Mesenchymal stem cell (in vitro differentiated cells and primary cell): ENCODE results near the gene CLIC3.

Experiments
- DNase-seq: peaks from one replicate; pipeline ENCODE4 v3.0.0-alpha.2; 2013
- H2AFZ ChIP-seq: one replicate; pipeline ENCODE4 v1.6.1; 2013; ENCODE audit warnings: low read depth, mild to moderate bottlenecking, control low read depth, inconsistent platforms, low read length, moderate library complexity
- H2AK5ac ChIP-seq: 2 replicates; pipeline ENCODE4 v1.6.1; 2013; ENCODE audit warnings: low read length, moderate library complexity, mild to moderate bottlenecking, inconsistent platforms; ENCODE audit not compliant: severe bottlenecking
- H2BK120ac ChIP-seq: one replicate; pipeline ENCODE4 v1.6.1; 2013; ENCODE audit warnings: low read depth, mild to moderate bottlenecking, inconsistent platforms, low read length, moderate library complexity
- H2BK12ac ChIP-seq, 2 experiments: one replicate each; pipeline ENCODE4 v1.6.1; 2013; ENCODE audit warnings: inconsistent platforms in 2 of 2, low read length in 2 of 2, mild to moderate bottlenecking in 2 of 2, moderate library complexity in 2 of 2, control low read depth in 1 of 2
- H2BK15ac ChIP-seq: one replicate; pipeline ENCODE4 v1.6.1; 2013; ENCODE audit warnings: mild to moderate bottlenecking, low read depth, inconsistent platforms; ENCODE audit not compliant: poor library complexity, severe bottlenecking
- H2BK5ac ChIP-seq: 2 replicates; pipeline ENCODE4 v1.6.1; 2013; ENCODE audit warnings: low read depth, mild to moderate bottlenecking, low read length, control low read depth, inconsistent platforms; ENCODE audit not compliant: poor library complexity, severe bottlenecking
- H3K14ac ChIP-seq, 2 experiments: one replicate each; pipeline ENCODE4 v1.6.1; 2013; ENCODE audit warnings: inconsistent platforms in 2 of 2, low read length in 2 of 2, control low read depth in 1 of 2, mild to moderate bottlenecking in 1 of 2, moderate library complexity in 1 of 2
- H3K18ac ChIP-seq, 2 experiments: one replicate each; pipeline ENCODE4 v1.6.1; 2013; ENCODE audit warnings: inconsistent platforms in 2 of 2, low read length in 2 of 2, control low read depth in 1 of 2, low read depth in 1 of 2, mild to moderate bottlenecking in 1 of 2
- H3K23ac ChIP-seq, 2 experiments: one replicate each; pipeline ENCODE4 v1.6.1; 2013; ENCODE audit warnings: inconsistent platforms in 2 of 2, low read length in 2 of 2, mild to moderate bottlenecking in 2 of 2, moderate library complexity in 2 of 2, control low read depth in 1 of 2
- H3K27ac ChIP-seq: 2 replicates; pipeline ENCODE4 v1.5.1; 2013; ENCODE audit warnings: mild to moderate bottlenecking, moderate library complexity, low read length, control low read depth, inconsistent platforms; ENCODE audit not compliant: poor library complexity, severe bottlenecking
- H3K27me3 ChIP-seq, 2 experiments: 2 replicates each; pipeline versions ENCODE4 v1.6.1 to v1.7.0; 2013; ENCODE audit warnings: low read length in 2 of 2, mild to moderate bottlenecking in 2 of 2, moderate library complexity in 2 of 2, control low read depth in 1 of 2, inconsistent platforms in 1 of 2; ENCODE audit not compliant: control insufficient read depth in 1 of 2, insufficient read depth in 1 of 2
- H3K36me3 ChIP-seq, 2 experiments: 2 replicates each; pipeline versions ENCODE4 v1.6.1 to v1.7.0; 2013; ENCODE audit warnings: low read length in 2 of 2, control low read depth in 1 of 2, inconsistent platforms in 1 of 2, low read depth in 1 of 2, mild to moderate bottlenecking in 1 of 2; ENCODE audit not compliant: insufficient read depth in 2 of 2, control insufficient read depth in 1 of 2
- H3K4ac ChIP-seq, 2 experiments: one replicate each; pipeline ENCODE4 v1.6.1; 2013; ENCODE audit warnings: inconsistent platforms in 2 of 2, low read length in 2 of 2, mild to moderate bottlenecking in 2 of 2, moderate library complexity in 2 of 2, control low read depth in 1 of 2, low read depth in 1 of 2
- H3K4me1 ChIP-seq: 2 replicates; pipeline ENCODE4 v1.6.1; 2013; ENCODE audit warnings: low read depth, low read length, control low read depth; ENCODE audit not compliant: control insufficient read depth, insufficient read depth
- H3K4me2 ChIP-seq: 2 replicates; pipeline ENCODE4 v1.6.1; 2013; ENCODE audit warnings: low read length, mild to moderate bottlenecking, inconsistent platforms; ENCODE audit not compliant: poor library complexity, severe bottlenecking
- H3K4me3 ChIP-seq, 2 experiments: 2 replicates each; pipeline versions ENCODE4 v1.5.1 to v1.7.0; 2013; ENCODE audit warnings: low read length in 2 of 2, mild to moderate bottlenecking in 2 of 2, control low read depth in 1 of 2, low read depth in 1 of 2; ENCODE audit not compliant: insufficient read depth in 1 of 2
- H3K79me1 ChIP-seq: replicated peaks from 2 replicates; pipeline ENCODE4 v1.6.1; 2013; ENCODE audit warnings: mild to moderate bottlenecking, control low read depth, low read length, inconsistent platforms; ENCODE audit not compliant: poor library complexity, severe bottlenecking
- H3K9ac ChIP-seq: 2 replicates; pipeline ENCODE4 v1.7.0; 2013; ENCODE audit warnings: mild to moderate bottlenecking, low read length, moderate library complexity
- H3K9me3 ChIP-seq: 2 replicates; pipeline ENCODE4 v1.7.0; 2013; ENCODE audit warnings: mild to moderate bottlenecking, low read length; ENCODE audit not compliant: control insufficient read depth
- H4K8ac ChIP-seq: one replicate; pipeline ENCODE4 v1.6.1; 2013; ENCODE audit warnings: inconsistent platforms, mild to moderate bottlenecking, low read length, moderate library complexity
- H4K91ac ChIP-seq: one replicate; pipeline ENCODE4 v1.6.1; 2013; ENCODE audit warnings: mild to moderate bottlenecking, low read length, inconsistent platforms
- WGBS: methylation state at CpG from one replicate; pipeline ENCODE4 v1.1.7; 2013; ENCODE audit warnings: mixed read lengths; 5-methylcytosine and 5-hydroxymethylcytosine counted together

Gene CLIC3

DNA sequence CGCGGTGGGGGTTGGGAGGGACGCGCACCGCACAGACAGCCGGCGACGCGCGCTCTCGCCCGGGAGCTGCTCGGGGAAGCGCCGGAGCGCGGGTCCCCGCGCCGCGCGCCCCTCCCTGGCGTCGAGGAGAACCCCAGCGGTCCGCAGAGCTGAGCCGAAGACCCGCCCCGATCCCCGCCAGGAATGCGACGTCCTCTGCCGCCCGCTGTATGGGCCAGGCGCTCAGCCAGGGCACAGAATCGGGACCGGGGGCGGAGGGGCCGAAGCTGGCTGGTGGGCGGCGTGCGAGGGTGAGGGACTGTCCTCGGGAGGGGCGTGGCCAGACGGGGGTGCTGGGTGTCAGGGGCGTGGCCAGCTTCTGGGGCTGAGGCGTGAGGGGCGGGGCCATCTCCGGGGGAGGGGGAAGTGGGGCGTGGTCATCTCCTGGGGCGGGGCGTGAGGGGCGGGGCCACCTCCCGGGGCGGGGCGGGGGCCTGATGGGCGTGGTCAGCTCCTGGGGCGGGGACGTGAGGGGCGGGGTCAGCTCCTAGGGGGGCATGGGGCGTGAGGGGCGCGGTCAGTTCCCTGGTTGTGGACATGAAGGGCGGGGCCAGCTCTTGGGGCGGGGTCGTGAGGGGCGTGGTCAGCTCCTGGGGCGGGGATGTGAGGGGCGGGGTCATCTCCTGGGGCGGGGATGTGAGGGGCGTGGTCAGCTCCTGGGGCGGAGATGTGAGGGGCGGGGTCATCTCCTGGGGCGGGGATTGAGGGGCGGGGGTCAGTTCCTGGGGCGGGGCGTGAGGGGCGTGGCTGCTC, 18.1 kb downstream of the CLIC3 start:
- Histone ChIP-seq H3K4me2 (peak overlapping the region; percentile 59), H3K4ac (peak overlapping the region in 1 of 2 experiments; percentile 82), H3K4me1 (peaks cover 30% of the 10 kb centered on the region), H3K4me3 (peak overlapping the region; percentile 67 to 68), H3K9ac (peak overlapping the region; percentile 26), H3K36me3 (peaks cover 0 to 4% of the 10 kb centered on the region in 2 experiments), H3K9me3 (no peaks in the 10 kb centered on the region), H2BK120ac (no peak overlapping the region), H3K27ac (no peak overlapping the region), H3K27me3 (peaks cover 10 to 31% of the 10 kb centered on the region in 2 experiments), H4K91ac (peak overlapping the region; percentile 81), H3K23ac (no peak overlapping the region), H2AK5ac (no peak overlapping the region), H4K8ac (peak overlapping the region; percentile 88), H3K79me1 (no peaks in the 10 kb centered on the region), H3K18ac (peak overlapping the region; percentile 1 to 75), H2BK5ac (no peak overlapping the region), H2BK12ac (peak overlapping the region in 1 of 2 experiments; percentile 23), H2BK15ac (no peak overlapping the region), H2AFZ (peak overlapping the region; percentile 1), H3K14ac (peak overlapping the region in 1 of 2 experiments; percentile 72)
- DNase-seq, result peak; percentile 66
- WGBS, result 2% methylated on average over 48 of the region's 78 CpGs

DNA sequence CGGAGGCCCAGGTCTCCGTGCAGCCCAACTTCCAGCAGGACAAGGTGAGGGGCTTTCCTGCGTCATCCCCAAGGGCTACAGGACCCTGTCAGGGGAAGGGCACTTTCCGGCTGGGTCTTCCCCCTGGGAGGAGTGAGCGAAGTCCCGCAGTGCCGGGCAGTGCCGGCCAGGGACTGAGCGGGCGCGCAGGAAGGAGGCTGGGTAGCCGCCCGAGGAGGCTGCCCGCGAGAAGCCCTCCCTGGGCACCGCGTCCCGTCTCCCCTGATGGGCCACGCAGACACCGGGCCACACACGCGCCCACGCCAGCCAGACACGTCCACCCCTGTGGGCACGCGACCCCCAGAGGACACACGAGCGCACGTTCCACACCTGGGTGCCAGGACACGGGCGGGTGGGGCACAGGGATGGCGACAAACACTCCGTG, 18.7 kb downstream of the CLIC3 start:
- Histone ChIP-seq H4K91ac (peak overlapping the region; percentile 81), H3K14ac (peak overlapping the region in 1 of 2 experiments; percentile 72), H2BK12ac (peak overlapping the region in 1 of 2 experiments; percentile 23), H3K36me3 (peaks cover 0 to 4% of the 10 kb centered on the region in 2 experiments), H3K27ac (no peak overlapping the region), H3K79me1 (no peaks in the 10 kb centered on the region), H2AFZ (peak overlapping the region; percentile 1), H3K4me2 (peak overlapping the region; percentile 59), H3K23ac (peak overlapping the region in 1 of 2 experiments; percentile 1), H2BK120ac (no peak overlapping the region), H2BK15ac (peak overlapping the region; percentile 33), H3K4me3 (peak overlapping the region; percentile 67 to 68), H2AK5ac (no peak overlapping the region), H3K27me3 (peaks cover 4 to 25% of the 10 kb centered on the region in 2 experiments), H2BK5ac (no peak overlapping the region), H3K9ac (peak overlapping the region; percentile 26), H4K8ac (peak overlapping the region; percentile 88), H3K18ac (peak overlapping the region; percentile 1 to 75), H3K9me3 (no peaks in the 10 kb centered on the region), H3K4ac (peak overlapping the region; percentile 1 to 82), H3K4me1 (peaks cover 33% of the 10 kb centered on the region)
- DNase-seq, result no peak
- 12% methylated on average over 31 of the region's 33 CpGs for WGBS

DNA sequence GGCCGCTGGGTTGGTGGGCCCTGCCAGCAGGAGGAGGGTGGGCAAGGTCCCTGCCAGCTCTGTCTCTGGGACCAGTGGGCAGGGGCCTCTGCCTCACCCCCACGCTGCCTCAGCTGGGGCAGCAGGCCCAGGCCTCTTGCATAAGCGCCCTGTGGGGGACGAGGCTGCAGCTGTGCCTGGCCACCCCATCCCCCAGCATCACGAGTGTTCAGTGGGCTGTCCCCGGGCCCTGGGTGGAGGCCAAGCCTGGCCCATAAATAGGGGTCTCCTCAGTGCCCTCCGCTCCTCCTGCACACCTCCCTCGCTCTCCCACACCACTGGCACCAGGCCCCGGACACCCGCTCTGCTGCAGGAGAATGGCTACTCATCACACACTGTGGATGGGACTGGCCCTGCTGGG, 19.1 kb downstream of the CLIC3 start, which contains the start of gene PTGDS:
TSS of gene PTGDS (plus strand) at position 282 of the 400 bp plus-strand sequence. CDS start at position 357, 75 bp downstream.
- H2BK15ac ChIP-seq, result peak within 1 kb of the TSS; percentile 33
- peak within 1 kb of the TSS; percentile 1 for H2BK5ac ChIP-seq
- peak within 1 kb of the TSS; percentile 47 for H2AK5ac ChIP-seq
- no peak within 1 kb of the TSS for H3K27ac ChIP-seq
- H2BK12ac ChIP-seq, result peak within 1 kb of the TSS in 1 of 2 experiments; percentile 23
- H3K18ac ChIP-seq, result peak within 1 kb of the TSS; percentile 42 to 75
- H2BK120ac ChIP-seq, result no peak within 1 kb of the TSS
- H3K4me2 ChIP-seq, result peak within 1 kb of the TSS; percentile 59
- H4K8ac ChIP-seq, result peak within 1 kb of the TSS; percentile 88
- H3K4ac ChIP-seq, result peak within 1 kb of the TSS; percentile 42 to 82
- H2AFZ ChIP-seq, result peak within 1 kb of the TSS; percentile 1
- peaks cover 33% of the 10 kb centered on the region for H3K4me1 ChIP-seq
- peak; percentile 54 for DNase-seq
- peak within 1 kb of the TSS in 1 of 2 experiments; percentile 72 for H3K14ac ChIP-seq
- peak within 1 kb of the TSS in 1 of 2 experiments; percentile 1 for H3K23ac ChIP-seq
- H3K9me3 ChIP-seq, result no peaks in the 10 kb centered on the region
- H3K4me3 ChIP-seq, result peak within 1 kb of the TSS; percentile 67 to 68
- no peaks in the 10 kb centered on the region for H3K79me1 ChIP-seq
- peak within 1 kb of the TSS; percentile 81 for H4K91ac ChIP-seq
- H3K36me3 ChIP-seq, result peaks cover 0 to 4% of the 10 kb centered on the region in 2 experiments
- WGBS, result 86% methylated on average over 10 of the region's 10 CpGs
- H3K27me3 ChIP-seq, result peaks cover 0 to 23% of the 10 kb centered on the region in 2 experiments
- peak within 1 kb of the TSS; percentile 26 for H3K9ac ChIP-seq

DNA sequence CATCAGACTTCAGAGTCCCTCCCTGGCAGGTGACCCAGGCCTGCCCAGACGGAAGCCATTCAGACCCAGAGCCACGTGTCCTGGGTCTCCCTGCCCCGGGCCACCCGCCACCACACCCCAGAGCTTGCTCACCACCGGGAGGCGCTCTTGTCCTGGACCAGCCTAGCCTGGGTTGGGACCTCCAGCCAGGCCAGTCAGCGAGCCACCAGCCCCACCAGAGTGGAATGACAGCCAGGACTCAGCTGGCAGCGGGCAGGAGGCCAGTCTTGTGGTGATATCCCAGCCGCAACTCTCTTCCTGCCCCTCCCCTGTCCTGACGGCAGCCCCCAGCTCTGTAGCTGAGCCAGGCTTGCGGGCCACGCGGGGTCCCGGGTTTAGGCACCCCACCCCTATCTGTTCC, 20.7 kb downstream of the CLIC3 start:
- no peak for DNase-seq
- Histone ChIP-seq H4K91ac (peak overlapping the region; percentile 27), H2AK5ac (no peak overlapping the region), H4K8ac (no peak overlapping the region), H3K79me1 (no peaks in the 10 kb centered on the region), H2AFZ (no peak overlapping the region), H2BK15ac (no peak overlapping the region), H3K4me3 (no peak overlapping the region), H3K9me3 (no peaks in the 10 kb centered on the region), H3K18ac (no peak overlapping the region), H2BK12ac (no peak overlapping the region), H3K4me2 (no peak overlapping the region), H3K27ac (no peak overlapping the region), H2BK5ac (no peak overlapping the region), H3K27me3 (peaks cover 0 to 28% of the 10 kb centered on the region in 2 experiments), H3K9ac (no peak overlapping the region), H3K23ac (no peak overlapping the region), H3K4me1 (peaks cover 33% of the 10 kb centered on the region), H3K14ac (peak overlapping the region in 1 of 2 experiments; percentile 63), H3K4ac (no peak overlapping the region), H3K36me3 (peaks cover 0 to 4% of the 10 kb centered on the region in 2 experiments), H2BK120ac (no peak overlapping the region)
- WGBS, result 60% methylated on average over 8 of the region's 14 CpGs
